Neuron (in vitro differentiated cells): ENCODE results near the gene CRK.
"Not testable (repeated sequence)": the region's sequence is repeated elsewhere in the genome, so short reads cannot be mapped to it uniquely, and the experiment has no call there.

Source experiments
- H2AFZ ChIP-seq: one replicate; pipeline ENCODE4 v1.6.1; 2013; ENCODE audit warnings: low read depth, mild to moderate bottlenecking, inconsistent platforms, low read length, moderate library complexity
- H3K27me3 ChIP-seq: one replicate; pipeline ENCODE4 v1.6.1; 2013; ENCODE audit warnings: low read length; ENCODE audit not compliant: insufficient read depth
- H3K36me3 ChIP-seq: one replicate; pipeline ENCODE4 v1.6.1; 2013; ENCODE audit warnings: low read length; ENCODE audit not compliant: insufficient read depth
- H3K4me1 ChIP-seq: one replicate; pipeline ENCODE4 v1.6.1; 2013; ENCODE audit warnings: low read length; ENCODE audit not compliant: insufficient read depth
- H3K4me3 ChIP-seq: 2 replicates; pipeline ENCODE4 v1.5.1; 2013; ENCODE audit warnings: mild to moderate bottlenecking, low read length, moderate library complexity
- H3K9me3 ChIP-seq: one replicate; pipeline ENCODE4 v1.6.1; 2013; ENCODE audit warnings: low read length

CRK gene

DNA sequence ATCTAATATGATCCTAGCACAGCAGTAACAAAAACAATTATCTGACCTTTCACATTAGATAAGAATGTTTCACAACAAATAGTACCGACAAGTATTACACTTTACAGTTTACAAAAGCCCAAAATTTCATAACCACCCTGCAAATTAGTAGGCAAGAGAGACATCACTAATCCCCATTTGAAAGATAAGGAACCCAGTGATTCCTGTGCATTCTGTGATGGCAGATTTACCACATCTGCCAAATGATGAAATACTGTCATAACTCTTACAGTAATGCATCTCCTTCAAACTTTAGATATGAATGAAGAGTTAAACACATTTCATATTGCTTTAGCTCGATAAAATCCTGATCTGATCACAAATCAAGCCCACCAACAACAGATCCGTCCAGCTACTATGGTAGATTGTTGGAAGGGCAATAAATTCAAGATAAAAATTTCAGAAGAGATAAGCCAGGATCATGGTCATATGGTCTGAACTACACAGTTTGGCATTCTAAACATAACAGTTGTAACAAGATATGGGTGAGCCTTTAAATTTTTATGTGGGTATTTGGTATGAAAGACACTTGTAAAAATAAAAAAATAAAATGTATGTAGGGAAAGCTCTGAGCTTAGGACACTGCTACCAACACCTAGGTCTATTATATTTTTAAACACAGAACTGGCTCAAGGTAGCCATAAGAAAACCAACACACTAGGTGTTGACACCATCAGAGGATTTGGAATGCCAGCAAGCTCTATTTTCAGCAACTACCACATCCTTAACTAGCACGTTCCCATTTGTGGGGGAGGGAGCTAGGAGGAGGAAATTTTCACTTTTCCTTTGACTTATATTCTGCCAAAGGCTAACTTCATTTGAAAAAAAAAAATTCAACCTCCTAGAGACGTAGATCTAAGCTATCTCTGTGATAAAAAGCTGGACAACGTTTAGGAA, 65.3 kb downstream of the CRK start:
- Histone ChIP-seq H2AFZ (no peak overlapping the region), H3K27me3 (no peaks in the 10 kb centered on the region)

DNA sequence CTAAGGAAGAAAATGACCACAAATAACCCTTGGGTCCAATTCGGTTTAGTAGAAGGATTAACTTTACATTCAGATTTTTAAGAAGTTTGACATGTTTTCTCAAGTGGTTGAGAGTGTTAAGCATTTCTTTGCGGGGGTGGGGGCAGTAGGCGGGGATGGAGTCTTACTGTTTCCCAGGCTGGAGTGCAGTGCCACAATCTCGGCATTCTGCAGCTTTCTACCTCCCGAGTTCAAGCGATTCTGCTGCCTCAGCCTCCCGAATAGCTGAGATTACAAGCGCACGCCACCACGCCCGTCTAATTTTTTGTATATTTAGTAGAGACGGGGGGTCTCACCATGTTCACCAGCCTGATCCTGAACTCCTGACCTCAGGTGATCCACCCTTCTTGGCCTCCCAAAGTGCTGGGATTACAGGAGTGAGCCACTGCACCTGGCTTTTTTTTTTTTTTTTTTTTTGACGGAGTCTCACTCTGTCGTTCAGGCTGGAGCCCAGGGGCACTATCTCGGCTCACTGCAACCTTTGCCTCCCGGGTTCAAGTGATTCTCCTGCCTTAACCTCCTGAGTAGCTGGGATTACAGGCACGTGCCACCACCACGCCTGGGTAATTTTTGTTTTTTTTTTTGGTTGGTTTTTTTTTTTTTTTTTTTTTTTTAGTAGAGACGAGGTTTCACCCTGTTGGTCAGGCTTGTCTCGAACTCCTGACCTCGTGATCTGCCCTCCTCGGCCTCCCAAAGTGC, 68.4 kb downstream of the CRK start:
- not testable (repeated sequence) for H3K27me3 ChIP-seq, H3K4me1 ChIP-seq
- peaks cover 46% of the 10 kb centered on the region for H3K36me3 ChIP-seq

More for the DNA sequence above, 65.3 kb downstream of the CRK start:
- peaks cover 38% of the 10 kb centered on the region for H3K36me3 ChIP-seq
- no peak overlapping the region for H3K4me3 ChIP-seq
- no peaks in the 10 kb centered on the region for H3K9me3 ChIP-seq
- H3K4me1 ChIP-seq: peaks cover 3% of the 10 kb centered on the region

DNA sequence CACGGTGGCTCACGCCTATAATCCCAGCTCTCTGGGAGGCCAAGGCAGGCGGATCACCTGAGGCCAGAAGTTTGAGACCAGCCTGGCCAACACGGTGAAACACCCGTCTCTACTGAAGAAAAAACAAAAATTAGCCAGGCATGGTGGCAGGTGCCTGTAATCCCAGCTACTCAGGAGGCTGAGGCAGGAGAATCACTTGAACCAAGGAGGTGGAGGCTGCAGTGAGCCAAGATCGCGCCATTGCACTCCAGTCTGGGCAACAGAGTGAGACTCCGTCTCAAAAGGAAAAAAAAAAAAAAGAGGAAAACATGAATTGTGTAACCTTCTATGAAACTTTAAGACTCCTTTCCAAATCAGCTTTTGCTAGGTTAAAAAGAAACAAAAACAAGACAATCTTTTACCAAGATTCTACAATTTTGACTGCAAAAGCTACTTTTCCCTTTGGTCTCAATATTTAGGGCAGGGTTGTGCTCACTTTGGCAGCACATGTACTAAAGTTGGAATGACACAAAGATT, 69.3 kb downstream of the CRK start:
- not testable (repeated sequence) for H3K27me3 ChIP-seq, H3K4me3 ChIP-seq, H2AFZ ChIP-seq, H3K4me1 ChIP-seq, H3K9me3 ChIP-seq
- H3K36me3 ChIP-seq: peaks cover 40% of the 10 kb centered on the region

More for the DNA sequence above, 68.4 kb downstream of the CRK start:
- H3K4me3 ChIP-seq, H2AFZ ChIP-seq, H3K9me3 ChIP-seq: not testable (repeated sequence)

DNA sequence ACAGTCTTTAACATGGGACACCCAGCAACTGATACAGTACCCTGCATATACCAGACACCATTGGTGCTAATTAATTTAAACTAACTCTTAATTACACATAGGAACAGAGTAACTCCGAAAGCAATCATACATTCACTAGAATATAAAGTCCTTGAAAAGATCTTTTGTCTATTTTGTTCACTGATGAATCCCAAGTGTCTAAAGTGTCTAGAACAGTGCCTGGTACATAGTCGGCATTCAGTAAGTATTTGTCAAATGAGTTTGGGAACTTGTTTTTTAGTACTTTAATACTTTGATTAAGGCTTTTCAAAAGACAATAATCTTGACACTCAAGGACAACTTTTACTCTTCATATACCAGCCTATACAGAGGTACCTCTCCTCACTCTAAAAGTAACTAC, 69.8 kb downstream of the CRK start:
- Histone ChIP-seq H3K36me3 (peaks cover 38% of the 10 kb centered on the region), H3K27me3 (no peaks in the 10 kb centered on the region), H3K4me3 (no peak overlapping the region), H3K4me1 (no peaks in the 10 kb centered on the region), H3K9me3 (no peaks in the 10 kb centered on the region), H2AFZ (no peak overlapping the region)

DNA sequence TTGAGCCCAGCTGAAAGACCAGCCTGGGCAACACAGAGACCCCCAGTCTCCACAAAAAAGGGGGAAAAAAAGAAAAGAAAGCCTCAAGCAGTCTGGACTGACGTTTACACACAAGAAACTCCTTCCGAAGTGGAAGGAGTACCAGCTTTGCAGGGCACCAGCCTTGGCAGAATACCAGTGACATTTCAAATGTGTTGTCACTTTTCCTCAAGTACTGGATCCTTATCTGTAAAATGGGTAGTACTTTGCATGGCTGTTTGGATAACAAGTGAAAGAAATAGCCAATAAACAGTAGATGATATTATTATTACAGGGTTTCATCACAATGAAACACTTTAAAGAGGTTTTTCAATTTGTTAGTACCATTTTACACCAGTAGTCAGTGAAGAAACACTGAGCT, 70.2 kb downstream of the CRK start:
- Histone ChIP-seq H3K36me3 (peaks cover 37% of the 10 kb centered on the region), H3K27me3 (no peaks in the 10 kb centered on the region), H3K9me3 (no peaks in the 10 kb centered on the region), H3K4me1 (no peaks in the 10 kb centered on the region), H2AFZ (no peak overlapping the region), H3K4me3 (no peak overlapping the region)

DNA sequence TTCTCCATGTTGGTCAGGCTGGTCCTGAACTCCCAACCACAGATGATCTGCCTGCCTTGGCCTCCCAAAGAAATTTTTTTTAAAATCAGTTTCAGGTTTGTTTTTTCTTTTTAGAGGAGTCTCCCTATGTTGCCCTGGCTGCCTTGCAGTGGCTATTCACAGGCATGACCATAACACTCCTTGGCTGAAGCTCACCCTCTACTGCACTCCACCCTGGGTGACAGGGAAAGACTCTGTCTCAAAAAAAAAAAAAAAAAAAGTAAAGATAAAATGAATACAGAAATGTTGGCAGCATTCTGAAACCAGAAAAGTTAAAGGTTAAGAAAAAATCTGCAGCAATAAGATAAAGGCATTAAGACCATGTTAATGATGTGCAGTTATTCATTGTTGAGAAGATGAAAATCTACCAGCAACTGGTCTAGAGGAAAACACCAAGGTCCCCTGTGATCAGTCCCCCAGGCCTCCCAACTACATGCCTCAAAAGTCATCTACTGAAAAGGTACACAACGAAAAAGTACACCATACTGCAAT, 71.1 kb downstream of the CRK start:
- Histone ChIP-seq H3K4me1 (peaks cover 2% of the 10 kb centered on the region), H2AFZ (no peak overlapping the region), H3K36me3 (peaks cover 40% of the 10 kb centered on the region), H3K27me3 (no peaks in the 10 kb centered on the region), H3K9me3 (no peaks in the 10 kb centered on the region), H3K4me3 (no peak overlapping the region)

DNA sequence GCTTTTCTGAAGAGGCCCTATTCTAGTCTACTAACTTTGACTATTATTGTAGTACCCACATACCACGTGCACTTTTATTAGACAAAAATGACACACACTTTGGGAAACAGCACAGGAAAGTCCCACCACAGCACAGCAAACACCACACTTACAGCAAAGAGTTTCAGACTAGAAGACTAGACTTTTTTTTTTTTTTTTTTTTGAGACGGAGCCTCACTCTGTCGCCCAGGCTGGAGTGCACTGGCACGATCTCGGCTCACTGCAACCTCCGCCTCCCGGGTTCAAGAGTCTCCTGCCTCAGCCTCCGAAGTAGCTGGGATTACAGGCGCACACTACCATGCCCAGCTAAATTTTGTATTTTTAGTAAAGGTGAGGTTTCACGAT, 76.1 kb downstream of the CRK start:
- no peaks in the 10 kb centered on the region for H3K9me3 ChIP-seq
- H3K36me3 ChIP-seq: peaks cover 45% of the 10 kb centered on the region
- peaks cover 4% of the 10 kb centered on the region for H3K4me1 ChIP-seq
- H2AFZ ChIP-seq: no peak overlapping the region
- no peaks in the 10 kb centered on the region for H3K27me3 ChIP-seq
- no peak overlapping the region for H3K4me3 ChIP-seq

DNA sequence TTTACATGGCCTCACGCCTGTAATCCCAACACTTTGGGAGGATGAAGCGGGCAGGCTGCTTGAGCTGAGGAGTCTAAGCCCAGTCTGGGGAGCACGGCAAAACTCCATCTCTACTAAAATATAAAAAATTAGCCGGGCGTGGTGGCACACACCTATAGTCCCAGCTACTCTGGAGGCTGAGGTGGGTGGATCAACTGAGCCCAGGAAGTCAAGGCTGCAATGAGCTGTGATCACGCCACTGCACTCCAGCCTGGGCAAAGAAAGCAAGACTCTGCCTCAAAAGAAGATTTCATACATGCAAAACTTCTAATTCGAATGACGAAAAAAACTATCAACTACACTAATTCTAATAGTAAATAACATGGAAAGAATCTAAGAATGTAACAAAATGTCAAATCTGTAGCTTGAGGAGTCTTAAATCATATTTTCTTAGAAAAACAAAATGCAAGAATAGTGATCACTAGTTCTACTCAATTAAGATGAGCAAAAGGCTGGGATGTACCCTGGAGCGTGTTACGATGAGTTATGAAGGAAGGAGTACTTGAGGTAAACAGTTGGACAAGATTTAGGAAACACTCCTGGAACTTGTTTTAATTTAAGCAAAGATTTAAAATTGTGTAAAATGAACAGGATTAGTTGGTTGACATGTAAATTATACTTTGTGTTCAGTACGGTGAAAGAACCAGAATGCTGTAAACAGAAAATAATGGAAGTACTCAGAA, 76.7 kb downstream of the CRK start:
- H3K4me1 ChIP-seq: peaks cover 4% of the 10 kb centered on the region
- H3K9me3 ChIP-seq: no peaks in the 10 kb centered on the region
- no peak overlapping the region for H2AFZ ChIP-seq
- H3K36me3 ChIP-seq: peaks cover 47% of the 10 kb centered on the region
- no peak overlapping the region for H3K4me3 ChIP-seq
- no peaks in the 10 kb centered on the region for H3K27me3 ChIP-seq

DNA sequence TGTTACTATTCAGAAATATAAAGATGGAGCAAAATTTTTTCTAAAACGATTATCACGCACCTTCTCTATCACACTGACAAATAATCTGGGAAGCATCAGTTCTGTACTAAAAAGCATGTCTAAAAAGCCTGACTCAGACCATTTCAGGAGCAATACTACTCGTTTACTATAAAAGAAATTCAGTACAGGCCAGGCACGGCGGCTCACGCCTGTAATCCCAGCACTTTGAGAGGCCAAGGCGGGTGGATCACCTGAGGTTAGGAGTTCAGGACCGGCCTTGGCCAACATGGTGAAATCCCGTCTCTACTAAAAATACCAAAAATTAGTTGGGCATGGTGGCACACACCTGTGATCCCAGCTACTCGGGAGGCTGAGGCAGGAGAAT, 77.6 kb downstream of the CRK start:
- not testable (repeated sequence) for H3K4me3 ChIP-seq, H3K27me3 ChIP-seq, H3K9me3 ChIP-seq, H2AFZ ChIP-seq, H3K4me1 ChIP-seq
- peaks cover 50% of the 10 kb centered on the region for H3K36me3 ChIP-seq

DNA sequence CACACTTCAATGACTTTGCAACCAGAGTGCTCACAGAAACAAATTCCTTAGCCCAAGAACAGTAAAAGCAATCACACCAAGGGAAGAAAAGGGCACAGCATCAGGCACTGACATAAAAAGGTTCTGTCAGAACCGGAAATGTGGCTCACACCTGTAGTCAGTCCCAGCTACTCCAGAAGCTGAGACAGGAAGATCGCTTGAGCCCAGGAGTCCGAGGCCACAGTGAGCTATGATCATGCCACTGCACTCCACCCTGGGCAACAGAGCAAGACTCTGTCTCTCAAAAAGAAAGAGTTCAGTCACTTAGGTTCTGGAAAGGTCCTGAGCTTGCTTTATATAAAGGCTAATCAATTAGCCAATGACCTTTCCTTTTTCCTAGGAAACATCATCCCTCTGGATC, 78.7 kb downstream of the CRK start:
- H3K4me1 ChIP-seq: peaks cover 4% of the 10 kb centered on the region
- no peak overlapping the region for H2AFZ ChIP-seq
- H3K9me3 ChIP-seq: no peaks in the 10 kb centered on the region
- peaks cover 54% of the 10 kb centered on the region for H3K36me3 ChIP-seq
- no peak overlapping the region for H3K4me3 ChIP-seq
- H3K27me3 ChIP-seq: no peaks in the 10 kb centered on the region

DNA sequence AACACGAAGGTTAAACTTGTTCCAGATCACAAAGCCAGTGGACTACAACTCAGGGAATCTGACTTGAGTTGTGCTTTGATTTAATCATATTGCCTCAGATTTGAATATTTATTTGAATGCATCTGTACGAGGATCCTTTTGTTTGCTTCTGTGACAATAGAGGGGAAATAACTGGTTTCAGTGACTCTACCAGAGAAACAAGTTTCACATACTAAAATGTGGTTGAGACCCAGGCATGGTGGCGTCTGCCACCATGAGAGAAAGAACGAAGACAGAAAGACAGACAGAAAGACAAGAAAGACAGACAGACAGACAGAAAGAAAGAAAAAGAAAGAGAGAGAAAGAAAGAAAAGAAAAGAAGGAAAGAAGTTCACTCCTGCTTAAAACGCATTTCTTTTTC, 80.0 kb downstream of the CRK start:
- Histone ChIP-seq H3K4me3 (no peak overlapping the region), H3K36me3 (peaks cover 57% of the 10 kb centered on the region), H3K27me3 (no peaks in the 10 kb centered on the region), H3K4me1 (peaks cover 4% of the 10 kb centered on the region), H2AFZ (no peak overlapping the region), H3K9me3 (no peaks in the 10 kb centered on the region)

DNA sequence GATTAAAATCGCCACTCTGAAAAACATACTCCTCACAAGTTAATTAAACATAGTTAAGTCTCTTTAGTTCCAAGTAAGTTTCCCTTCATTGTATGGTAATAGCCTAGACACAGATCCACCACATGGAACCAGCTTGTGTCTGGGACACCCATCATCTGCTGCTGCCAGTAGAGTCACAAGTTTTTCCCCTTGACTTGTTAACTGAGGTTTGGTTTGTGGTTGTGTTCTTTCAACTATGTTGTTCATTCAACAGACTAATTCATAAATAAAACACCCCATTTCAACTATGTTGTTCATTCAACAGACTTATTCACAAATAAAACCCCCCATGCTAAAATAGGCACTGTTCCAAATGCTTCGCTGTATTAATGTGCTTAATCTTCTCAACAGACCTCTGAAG, 80.4 kb downstream of the CRK start:
- Histone ChIP-seq H3K4me3 (no peak overlapping the region), H2AFZ (no peak overlapping the region), H3K27me3 (no peaks in the 10 kb centered on the region), H3K36me3 (peaks cover 56% of the 10 kb centered on the region), H3K4me1 (peaks cover 2% of the 10 kb centered on the region), H3K9me3 (no peaks in the 10 kb centered on the region)
